Heart right ventricle (tissue), 16 donors: ENCODE data around the gene ZNF333. TPM values are rescaled to one million over a fixed set of nuclear protein-coding genes. Genes with fewer than 3 reads are reported as not detected.
"Not testable (repeated sequence)": the region's sequence is repeated elsewhere in the genome, so short reads cannot be mapped to it uniquely, and the experiment has no call there.

ENCODE experiments used
- ATAC-seq, 8 donors: fragments of 200-7000 bp; cut with Tn5 transposase; one replicate each; pipeline ENCODE4 v1.9.1; 2020; ENCODE audit warnings: mild to moderate bottlenecking in 8 of 8, moderate library complexity in 8 of 8, moderate number of reproducible peaks in 1 of 8
- DNase-seq, 2 donors: peaks; one replicate each; pipeline ENCODE4 v3.0.0-alpha.2; 2020
- H3K27ac ChIP-seq, 10 donors: fragments of 200-600 bp; sonication (generic) in 2 of 10; one replicate each; pipeline versions ENCODE4 v1.5.0 to v1.8.0; 2020 to 2022; ENCODE audit warnings: mild to moderate bottlenecking in 3 of 10
- H3K27me3 ChIP-seq, 7 donors: fragments of 200-600 bp; one replicate each; pipeline ENCODE4 v1.8.0; 2021 to 2022; ENCODE audit warnings: mild to moderate bottlenecking in 2 of 7
- H3K36me3 ChIP-seq, 9 donors: fragments of 200-600 bp; sonication (generic) in 1 of 9; one replicate each; pipeline versions ENCODE4 v1.5.0 to v1.8.0; 2020 to 2022; ENCODE audit warnings: mild to moderate bottlenecking in 2 of 9
- H3K4me1 ChIP-seq, 9 donors: fragments of 200-600 bp; sonication (generic) in 1 of 9; one replicate each; pipeline versions ENCODE4 v1.5.0 to v1.8.0; 2020 to 2022; ENCODE audit warnings: mild to moderate bottlenecking in 4 of 9
- H3K4me3 ChIP-seq, 10 donors: fragments of 200-600 bp; sonication (generic) in 2 of 10; one replicate each; pipeline versions ENCODE4 v1.5.0 to v1.8.0; 2020 to 2022; ENCODE audit warnings: mild to moderate bottlenecking in 7 of 10, moderate library complexity in 2 of 10
- H3K9me3 ChIP-seq, 11 donors: fragments of 200-600 bp in 10 of 11; sonication (generic) in 2 of 11; one replicate each; pipeline versions ENCODE4 v1.5.0 to v1.8.0; 2013 to 2022; ENCODE audit warnings: mild to moderate bottlenecking in 2 of 11, control low read depth in 1 of 11, moderate library complexity in 1 of 11
- WGBS, 2 donors: extraction: QIAGEN DNeasy Blood & Tissue Kit; methylation state at CpG; one replicate each; pipeline ENCODE4 v1.1.7; 2013; ENCODE audit warnings: inconsistent platforms in 1 of 2; 5-methylcytosine and 5-hydroxymethylcytosine counted together
- intact Hi-C, 10 donors: fragments of 100-400 bp; cut with DNase I; formaldehyde crosslinking; loops; one replicate each; pipeline versions ENCODE4 v1.11.1 to v1.14.2; 2022
- polyA plus RNA-seq, 2 donors: library from polyadenylated mRNA; stranded (reverse); fragments of 200-250 nt; gene quantifications; one replicate each; pipeline ENCODE4 v1.2.3, GENCODE V29; 2013
- total RNA-seq, 10 donors: library from RNA; stranded (reverse); fragmentation: NEBNext Ultra II Directional in 3 of 10; extraction: Animal tissue kit (Norgen Biotek cat#: 25700) in 3 of 10; gene quantifications; one replicate each; pipeline versions ENCODE4 v1.2.1 to v1.2.4, GENCODE V29; 2021 to 2023
- TF ChIP-seq, protein P1 (sequence below), 9 donors: fragments of 200-600 bp; sonication (generic) in 2 of 9; IDR thresholded peaks; one replicate each; pipeline versions ENCODE4 v1.5.0 to v1.8.0; 2021 to 2022; ENCODE audit warnings: antibody characterized with exemption in 9 of 9, mild to moderate bottlenecking in 5 of 9, moderate library complexity in 1 of 9
- donor health status: Arrhythmogenic right ventricular cardiomyopathy.
- donor health status: ischemic (EF 13 %, LVEDD 7.1; RV severe dilation, severe dysfunction).
- donor health status: healthy with polysubstance abuse.
- donor health status: DM: no; HTN: yes; CAD: no.
- donor health status: DM: no; HTN: no; CAD: no.
- donor health status: ischemic (EF 25% LVEDD 6.9; RV normal size, moderate dysfunction).
- donor health status: ischemic (EF 25% LVEDD 5.7; RV mildly dilated, moderate dysfunction).
- donor health status: healthy.
- donor health status: DM: yes; HTN: yes; CAD: no.
- donor health status: Ischemic cardiomyopathy.
- donor health status: ischemic (EF 35%, LVEDD 5.7; RV mildly dilated, moderate dysfunction).
- donor health status: nonischemic (EF 11% LVEDD 7.7; RV severe dilation, severe dysfunction).
- donor health status: DM: yes; HTN: yes; CAD: no.
- donor health status: PGD.
- donor health status: ischemic (EF 29% LVEDD 5.4; RV normal size, mild dysfunction).
- donor health status: nonischemic (EF 23%, LVEDD 6.1; RV moderate dilation, normal function).

ZNF333 gene
- total and polyA plus RNA-seq, 12 donors: 4.2 to 12.8 (median 8.5) TPM

DNA sequence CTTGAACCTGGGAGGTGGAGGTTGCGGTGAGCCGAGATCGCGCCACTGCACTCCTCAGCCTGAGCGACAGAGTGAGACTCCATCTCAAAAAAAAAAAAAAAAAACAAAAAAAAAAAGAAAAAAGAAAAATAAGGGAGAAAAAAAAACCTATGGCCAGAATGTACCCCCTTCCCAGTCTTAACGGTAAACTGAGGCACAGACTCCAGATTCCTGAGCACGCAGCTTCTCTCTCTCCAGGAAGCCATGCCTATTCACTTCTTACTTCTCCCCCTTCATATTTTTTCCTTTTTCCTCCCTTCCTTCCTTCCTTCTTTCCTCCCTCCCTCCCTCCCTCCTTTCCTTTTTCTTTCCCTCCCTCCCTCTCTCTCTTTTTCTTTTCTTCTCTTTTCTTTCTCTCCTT is 83.1 kb downstream of the ZNF333 start:
- 86 to 88% methylated on average over 7 of the region's 7 CpGs for WGBS, 2 donors
- peaks cover 0 to 49% (median 30%) of the 10 kb centered on the region in 7 donors for H3K27me3 ChIP-seq
- peaks cover 0 to 52% (median 0%) of the 10 kb centered on the region in 9 donors for H3K36me3 ChIP-seq
- ATAC-seq (no peak), DNase-seq (no peak)
- intact Hi-C loops: no loop called here
- H3K4me1 ChIP-seq: peaks cover 0 to 12% (median 0%) of the 10 kb centered on the region in 9 donors
- TF ChIP-seq, protein P1, sequence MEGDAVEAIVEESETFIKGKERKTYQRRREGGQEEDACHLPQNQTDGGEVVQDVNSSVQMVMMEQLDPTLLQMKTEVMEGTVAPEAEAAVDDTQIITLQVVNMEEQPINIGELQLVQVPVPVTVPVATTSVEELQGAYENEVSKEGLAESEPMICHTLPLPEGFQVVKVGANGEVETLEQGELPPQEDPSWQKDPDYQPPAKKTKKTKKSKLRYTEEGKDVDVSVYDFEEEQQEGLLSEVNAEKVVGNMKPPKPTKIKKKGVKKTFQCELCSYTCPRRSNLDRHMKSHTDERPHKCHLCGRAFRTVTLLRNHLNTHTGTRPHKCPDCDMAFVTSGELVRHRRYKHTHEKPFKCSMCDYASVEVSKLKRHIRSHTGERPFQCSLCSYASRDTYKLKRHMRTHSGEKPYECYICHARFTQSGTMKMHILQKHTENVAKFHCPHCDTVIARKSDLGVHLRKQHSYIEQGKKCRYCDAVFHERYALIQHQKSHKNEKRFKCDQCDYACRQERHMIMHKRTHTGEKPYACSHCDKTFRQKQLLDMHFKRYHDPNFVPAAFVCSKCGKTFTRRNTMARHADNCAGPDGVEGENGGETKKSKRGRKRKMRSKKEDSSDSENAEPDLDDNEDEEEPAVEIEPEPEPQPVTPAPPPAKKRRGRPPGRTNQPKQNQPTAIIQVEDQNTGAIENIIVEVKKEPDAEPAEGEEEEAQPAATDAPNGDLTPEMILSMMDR (IDR thresholded peaks at IDR 0.05): no peak
- H3K4me3 ChIP-seq: no peak overlapping the region
- H3K9me3 ChIP-seq: no peaks in the 10 kb centered on the region
- H3K27ac ChIP-seq: no peak overlapping the region

DNA sequence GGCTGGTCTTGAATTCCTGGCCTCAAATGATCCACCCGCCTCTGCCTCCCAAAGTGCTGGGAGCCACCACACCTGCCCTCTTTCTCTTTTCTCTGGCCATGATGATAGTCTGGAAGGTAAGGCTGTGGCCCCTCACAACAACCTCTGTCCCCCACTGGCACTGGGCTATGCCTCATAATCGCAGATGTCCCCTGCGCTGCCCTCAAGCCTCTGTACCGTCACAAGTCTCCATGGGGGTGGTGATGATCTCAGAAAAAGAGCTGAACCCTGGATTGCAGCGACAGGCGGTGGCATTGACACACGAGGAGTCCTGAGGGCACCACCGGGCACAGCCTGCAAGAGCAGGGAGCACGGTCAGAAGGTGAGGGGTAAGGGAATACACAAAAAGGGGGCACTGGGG is 83.9 kb downstream of the ZNF333 start:
- H3K27ac ChIP-seq, H3K4me3 ChIP-seq, intact Hi-C loops, H3K9me3 ChIP-seq, DNase-seq, ATAC-seq: not testable (repeated sequence)
- H3K4me1 ChIP-seq: peaks cover 0 to 12% (median 0%) of the 10 kb centered on the region in 9 donors
- peaks cover 0 to 45% (median 0%) of the 10 kb centered on the region in 9 donors for H3K36me3 ChIP-seq
- 66 to 76% methylated on average over 8 to 9 of the region's 9 CpGs for WGBS, 2 donors
- H3K27me3 ChIP-seq: peaks cover 0 to 46% (median 30%) of the 10 kb centered on the region in 7 donors

DNA sequence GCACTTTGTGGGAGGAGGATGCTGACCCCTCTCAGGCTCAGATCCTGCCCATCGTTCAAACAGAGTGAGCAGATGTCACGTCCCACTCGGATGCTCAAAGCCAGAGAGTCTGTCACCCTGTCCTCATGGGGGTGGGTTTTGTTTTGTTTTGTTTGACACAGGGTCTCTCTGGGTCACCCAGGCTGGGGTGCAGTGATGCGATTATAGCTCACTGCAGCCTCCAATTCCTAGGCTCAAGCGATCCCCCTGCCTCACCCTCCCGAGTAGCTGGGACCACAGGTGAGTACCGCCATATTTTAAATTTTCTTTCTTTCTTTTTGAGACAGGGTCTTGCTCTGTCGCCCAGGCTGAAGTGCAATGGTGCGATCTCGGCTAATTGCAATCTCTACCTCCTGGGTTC is 84.5 kb downstream of the ZNF333 start:
- WGBS, 2 donors: 74 to 76% methylated on average over 10 of the region's 10 CpGs
- TF ChIP-seq, protein P1 (IDR thresholded peaks at IDR 0.05): no peak
- H3K36me3 ChIP-seq: peaks cover 0 to 38% (median 0%) of the 10 kb centered on the region in 9 donors
- peaks cover 0 to 12% (median 0%) of the 10 kb centered on the region in 9 donors for H3K4me1 ChIP-seq
- no peaks in the 10 kb centered on the region for H3K9me3 ChIP-seq
- no peak for DNase-seq
- no peak overlapping the region for H3K27ac ChIP-seq
- H3K27me3 ChIP-seq: peaks cover 0 to 43% (median 30%) of the 10 kb centered on the region in 7 donors
- no peak for ATAC-seq
- intact Hi-C loops: no loop called here
- H3K4me3 ChIP-seq: no peak overlapping the region

DNA sequence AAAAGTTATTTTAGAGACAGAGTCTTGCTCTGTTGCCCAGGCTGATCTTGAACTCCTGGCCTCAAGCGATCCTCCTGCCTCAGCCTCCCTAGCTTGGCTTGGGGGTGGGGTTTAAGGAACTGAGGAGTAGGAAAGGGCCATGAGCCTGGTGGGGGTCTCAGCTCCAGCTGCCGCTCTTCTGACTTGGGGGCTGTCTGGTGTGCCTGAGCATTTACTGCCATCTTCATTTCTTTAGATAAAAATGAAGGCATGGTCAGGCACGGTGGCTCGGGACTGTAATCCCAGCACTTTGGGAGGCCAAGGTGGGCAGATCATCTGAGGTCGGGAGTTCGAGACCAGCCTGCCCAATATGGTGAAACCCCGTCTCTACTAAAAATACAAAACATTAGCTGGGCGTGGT is 85.5 kb downstream of the ZNF333 start:
- H3K36me3 ChIP-seq: peaks cover 0 to 29% (median 0%) of the 10 kb centered on the region in 9 donors
- H3K9me3 ChIP-seq, DNase-seq, intact Hi-C loops, ATAC-seq: not testable (repeated sequence)
- WGBS, 2 donors: 78 to 87% methylated on average over 8 of the region's 8 CpGs
- H3K27me3 ChIP-seq: peaks cover 0 to 47% (median 30%) of the 10 kb centered on the region in 7 donors
- peak overlapping the region in 1 of 10 donors; percentile 87 for H3K27ac ChIP-seq
- peak overlapping the region in 2 of 10 donors; percentile 48 to 62 for H3K4me3 ChIP-seq
- peaks cover 0 to 12% (median 0%) of the 10 kb centered on the region in 9 donors for H3K4me1 ChIP-seq

DNA sequence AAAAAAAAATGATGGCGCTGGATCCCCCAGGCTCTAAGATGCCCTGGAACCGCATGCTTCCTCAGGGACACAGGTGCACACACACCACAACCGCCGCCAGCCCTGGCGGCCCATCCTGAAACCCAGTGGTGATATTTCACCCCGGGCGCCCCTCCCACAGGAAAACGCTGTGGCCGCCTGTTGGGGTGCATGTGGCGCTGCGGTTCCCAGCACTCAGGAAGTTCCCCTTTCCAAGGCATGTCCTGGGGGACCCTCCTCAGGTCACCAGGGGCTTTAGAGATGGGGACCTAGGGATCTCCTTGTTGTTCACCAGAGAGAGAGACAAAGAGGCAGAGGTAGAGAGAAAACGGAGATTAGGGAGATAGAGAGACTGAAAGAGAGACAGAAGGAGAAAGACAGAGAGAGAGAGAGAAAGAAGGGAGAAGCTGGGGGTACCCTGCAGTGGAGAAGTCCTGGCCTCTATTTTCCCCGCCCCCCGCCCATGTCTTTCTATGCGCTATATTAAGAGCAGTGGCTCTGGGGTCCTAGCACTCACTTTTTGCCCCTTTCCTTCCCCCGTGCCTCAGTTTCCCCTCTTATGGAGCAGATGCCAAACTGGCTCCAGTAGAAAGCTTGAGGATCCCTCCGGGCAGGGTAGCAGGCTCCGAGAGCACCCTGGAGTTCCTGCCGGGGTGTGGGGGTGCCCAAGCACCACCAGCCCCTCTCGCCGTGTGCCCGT is 86.2 kb downstream of the ZNF333 start:
- intact Hi-C loops: no loop called here
- H3K27me3 ChIP-seq: peaks cover 0 to 48% (median 30%) of the 10 kb centered on the region in 7 donors

DNA sequence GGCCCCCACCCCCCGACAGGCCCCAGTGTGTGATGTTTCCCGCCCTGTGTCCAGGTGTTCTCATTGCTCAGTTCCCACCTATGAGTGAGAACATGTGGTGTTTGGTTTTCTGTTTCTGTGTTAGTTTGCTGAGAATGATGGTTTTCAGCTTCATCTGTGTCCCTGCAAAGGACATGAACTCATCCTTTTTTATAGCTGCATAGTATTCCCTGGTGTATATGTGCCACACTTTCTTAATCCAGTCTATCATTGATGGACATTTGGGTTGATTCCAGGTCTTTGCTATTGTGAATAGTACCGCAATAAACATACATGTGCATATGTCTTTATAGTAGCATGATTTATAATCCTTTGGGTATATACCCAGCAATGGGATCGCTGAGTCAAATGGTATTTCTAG is 87.8 kb downstream of the ZNF333 start:
- peaks cover 0 to 45% (median 30%) of the 10 kb centered on the region in 7 donors for H3K27me3 ChIP-seq
- ATAC-seq, H3K36me3 ChIP-seq, H3K9me3 ChIP-seq, intact Hi-C loops, H3K27ac ChIP-seq, DNase-seq, H3K4me3 ChIP-seq: not testable (repeated sequence)
- WGBS, 2 donors: 93 to 95% methylated on average over 4 of the region's 4 CpGs
- H3K4me1 ChIP-seq: peaks cover 0 to 18% (median 0%) of the 10 kb centered on the region in 9 donors

More for the DNA sequence above, 86.2 kb downstream of the ZNF333 start:
- H3K4me1 ChIP-seq: peaks cover 0 to 12% (median 0%) of the 10 kb centered on the region in 9 donors
- peak overlapping the region in 9 of 10 donors; percentile 10 to 62 (median 32) for H3K4me3 ChIP-seq
- peak overlapping the region in 2 of 10 donors; percentile 12 to 87 for H3K27ac ChIP-seq
- no peaks in the 10 kb centered on the region for H3K9me3 ChIP-seq
- peak in 1 of 2 donors; percentile 24 for DNase-seq
- WGBS, 2 donors: 5 to 7% methylated on average over 22 of the region's 22 CpGs
- H3K36me3 ChIP-seq: peaks cover 0 to 24% (median 0%) of the 10 kb centered on the region in 9 donors
- TF ChIP-seq, protein P1 (IDR thresholded peaks at IDR 0.05): no peak
- peak in 2 of 8 donors; percentile 24 to 28 for ATAC-seq

DNA sequence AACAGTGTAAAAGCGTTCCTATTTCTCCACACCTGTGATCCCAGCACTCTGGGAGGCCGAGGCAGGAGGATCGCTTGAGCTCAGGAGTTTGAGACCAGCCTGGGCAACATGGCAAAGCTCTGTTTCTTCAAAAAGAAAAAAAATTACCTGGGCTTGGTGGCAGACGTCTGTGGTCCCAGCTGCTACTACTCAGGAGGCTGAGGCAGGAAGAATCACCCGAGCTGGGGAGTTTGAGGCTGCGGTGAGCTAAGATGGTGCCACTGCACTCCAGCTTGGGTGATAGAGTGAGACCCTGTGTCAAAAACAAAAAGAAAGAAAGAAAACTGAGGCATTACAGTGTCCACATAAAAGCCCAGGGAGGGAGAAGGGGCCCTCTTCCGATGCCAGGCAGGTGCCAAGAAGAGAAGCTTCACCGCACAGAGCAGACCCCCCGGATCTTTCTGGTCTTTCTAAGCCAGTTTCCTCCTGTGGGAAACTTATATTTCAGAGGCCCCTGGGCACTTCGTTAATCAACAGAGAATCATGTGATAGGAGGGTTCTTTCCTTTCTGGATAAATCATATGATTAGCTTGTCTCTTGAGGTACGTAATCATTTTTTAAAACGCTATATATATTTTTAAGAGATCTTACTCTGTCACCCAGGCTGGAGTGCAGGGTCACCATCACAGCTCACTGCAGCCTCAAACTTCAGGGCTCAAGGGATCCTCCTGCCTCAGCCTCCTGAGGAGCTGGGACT is 88.4 kb downstream of the ZNF333 start, which contains the start of gene ADGRE2:
Gene ADGRE2 (minus strand): TSS at position 451 of the 736 bp plus-strand sequence. CDS start 1,804 bp downstream, outside the sequence.
- Histone ChIP-seq H3K27me3 (peaks cover 0 to 46% (median 30%) of the 10 kb centered on the region in 7 donors), H3K4me1 (peaks cover 0 to 24% (median 0%) of the 10 kb centered on the region in 9 donors)
- H3K9me3 ChIP-seq, H3K36me3 ChIP-seq, H3K27ac ChIP-seq, intact Hi-C loops, DNase-seq, H3K4me3 ChIP-seq, ATAC-seq: not testable (repeated sequence)
- WGBS, 2 donors: 72 to 75% methylated on average over 12 of the region's 12 CpGs
